HEK293T (cell line): ENCODE data around the gene CCDC149.

Source experiments
- BHLHE40 ChIP-seq: fragments of 450-650 bp; IDR thresholded peaks from 2 replicates; pipeline ENCODE4 v1.6.1; 2016; ENCODE audit warnings: mild to moderate bottlenecking, moderate library complexity, borderline replicate concordance
- CTBP1 ChIP-seq: fragments of 450-650 bp; IDR thresholded peaks from 2 replicates; pipeline ENCODE4 v1.6.1; 2016; ENCODE audit warnings: borderline replicate concordance
- ELF4 ChIP-seq: fragments of 450-650 bp; IDR thresholded peaks from 2 replicates; pipeline ENCODE4 v1.6.1; 2017; ENCODE audit warnings: antibody characterized with exemption
- HDGF ChIP-seq: fragments of 450-650 bp; IDR thresholded peaks from 2 replicates; pipeline ENCODE4 v1.6.1; 2017; ENCODE audit warnings: antibody characterized with exemption, borderline replicate concordance
- L3MBTL2 ChIP-seq: fragments of 450-650 bp; conservative IDR thresholded peaks from 2 replicates; pipeline ENCODE4 v1.6.1; 2016; ENCODE audit warnings: mild to moderate bottlenecking
- NFRKB ChIP-seq: fragments of 450-650 bp; IDR thresholded peaks from 2 replicates; pipeline ENCODE4 v1.6.1; 2016; ENCODE audit warnings: mild to moderate bottlenecking, moderate library complexity
- SP1 ChIP-seq: fragments of 450-650 bp; IDR thresholded peaks from 2 replicates; pipeline ENCODE4 v1.6.1; 2017
- SUZ12 ChIP-seq: fragments of 450-650 bp; IDR thresholded peaks from 2 replicates; pipeline ENCODE4 v1.6.1; 2016; ENCODE audit warnings: mild to moderate bottlenecking
- TARDBP ChIP-seq: fragments of 450-650 bp; IDR thresholded peaks from 2 replicates; pipeline ENCODE4 v1.6.1; 2016
- ZNF384 ChIP-seq: fragments of 450-650 bp; IDR thresholded peaks from 2 replicates; pipeline ENCODE4 v1.6.1; 2016
- TF ChIP-seq, protein P1 (sequence below): fragments of 450-650 bp; IDR thresholded peaks from 2 replicates; pipeline ENCODE4 v1.6.1; 2016

DNA sequence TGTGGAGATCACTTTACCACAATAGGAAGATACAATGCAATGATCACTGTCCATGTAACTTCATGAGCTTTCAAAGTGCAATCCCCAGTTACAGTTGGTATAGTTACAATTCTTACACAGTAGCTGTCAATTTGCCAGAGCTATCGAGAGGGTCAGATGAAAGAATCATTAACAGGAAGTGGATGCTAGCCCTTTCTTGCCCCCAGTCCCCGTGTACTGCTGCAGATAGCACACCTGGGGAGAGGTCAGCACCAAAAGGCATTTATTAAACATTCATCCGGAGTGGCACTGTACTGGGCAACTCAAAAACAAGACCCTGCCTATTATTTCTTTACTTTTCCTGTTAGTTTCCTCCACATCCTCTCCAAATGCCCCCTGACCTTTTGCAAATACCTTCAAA is 69.7 kb downstream of the CCDC149 start:
- TF ChIP-seq NFRKB (no peak), TARDBP (no peak), HDGF (no peak), ZNF384 (no peak), BHLHE40 (no peak), ELF4 (no peak), L3MBTL2 (no peak), CTBP1 (no peak), SP1 (no peak), SUZ12 (no peak)
- TF ChIP-seq, protein P1, sequence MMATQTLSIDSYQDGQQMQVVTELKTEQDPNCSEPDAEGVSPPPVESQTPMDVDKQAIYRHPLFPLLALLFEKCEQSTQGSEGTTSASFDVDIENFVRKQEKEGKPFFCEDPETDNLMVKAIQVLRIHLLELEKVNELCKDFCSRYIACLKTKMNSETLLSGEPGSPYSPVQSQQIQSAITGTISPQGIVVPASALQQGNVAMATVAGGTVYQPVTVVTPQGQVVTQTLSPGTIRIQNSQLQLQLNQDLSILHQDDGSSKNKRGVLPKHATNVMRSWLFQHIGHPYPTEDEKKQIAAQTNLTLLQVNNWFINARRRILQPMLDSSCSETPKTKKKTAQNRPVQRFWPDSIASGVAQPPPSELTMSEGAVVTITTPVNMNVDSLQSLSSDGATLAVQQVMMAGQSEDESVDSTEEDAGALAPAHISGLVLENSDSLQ = no peak
